ENCODE data around the gene RAP1GAP.

DNA sequence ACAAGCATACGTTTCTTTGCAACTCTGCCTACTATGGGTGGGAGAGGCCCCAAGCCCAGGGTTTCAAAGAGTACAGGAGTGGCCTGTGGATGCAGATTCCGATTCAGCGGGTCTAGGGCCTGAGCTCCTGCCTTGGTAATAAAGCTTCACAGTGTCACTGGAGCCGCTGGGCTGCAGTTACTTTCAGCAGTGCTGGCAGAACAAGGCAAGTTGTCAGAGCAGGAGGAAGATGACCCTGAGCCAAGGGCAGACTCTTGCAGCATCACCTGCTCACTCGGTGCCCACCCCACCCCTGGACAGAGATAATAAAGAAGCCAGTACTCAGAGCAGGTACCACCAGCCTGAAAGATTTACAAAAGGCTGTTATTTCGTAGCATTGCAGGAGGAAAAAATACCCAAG lies 8.0 kb upstream of the RAP1GAP start:
- TF ChIP-seq, protein P1, sequence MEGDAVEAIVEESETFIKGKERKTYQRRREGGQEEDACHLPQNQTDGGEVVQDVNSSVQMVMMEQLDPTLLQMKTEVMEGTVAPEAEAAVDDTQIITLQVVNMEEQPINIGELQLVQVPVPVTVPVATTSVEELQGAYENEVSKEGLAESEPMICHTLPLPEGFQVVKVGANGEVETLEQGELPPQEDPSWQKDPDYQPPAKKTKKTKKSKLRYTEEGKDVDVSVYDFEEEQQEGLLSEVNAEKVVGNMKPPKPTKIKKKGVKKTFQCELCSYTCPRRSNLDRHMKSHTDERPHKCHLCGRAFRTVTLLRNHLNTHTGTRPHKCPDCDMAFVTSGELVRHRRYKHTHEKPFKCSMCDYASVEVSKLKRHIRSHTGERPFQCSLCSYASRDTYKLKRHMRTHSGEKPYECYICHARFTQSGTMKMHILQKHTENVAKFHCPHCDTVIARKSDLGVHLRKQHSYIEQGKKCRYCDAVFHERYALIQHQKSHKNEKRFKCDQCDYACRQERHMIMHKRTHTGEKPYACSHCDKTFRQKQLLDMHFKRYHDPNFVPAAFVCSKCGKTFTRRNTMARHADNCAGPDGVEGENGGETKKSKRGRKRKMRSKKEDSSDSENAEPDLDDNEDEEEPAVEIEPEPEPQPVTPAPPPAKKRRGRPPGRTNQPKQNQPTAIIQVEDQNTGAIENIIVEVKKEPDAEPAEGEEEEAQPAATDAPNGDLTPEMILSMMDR (IDR thresholded peaks at IDR 0.05), result no peak
- no peak for TF ChIP-seq POLR2A (IDR thresholded peaks at IDR 0.05)
